ENCODE measurements around the gene MFSD6L. TPM values are rescaled to one million over a fixed set of nuclear protein-coding genes. Genes with fewer than 3 reads are reported as not detected.

The MFSD6L gene
- total RNA-seq, 4 donors from 2014 or later = 0.17 to 0.22 TPM; not detected in 2

- TF ChIP-seq CTCF (IDR thresholded peaks at IDR 0.05; ENCODE audit: low read depth) = no peak
These were observed 37.2 kb downstream of the MFSD6L start for GRCh38 chr17:8762012-8762411.

- no peak for TF ChIP-seq CTCF (IDR thresholded peaks at IDR 0.05; ENCODE audit: low read depth)
These were observed 41.0 kb downstream of the MFSD6L start, which contains the start of gene SPDYE4 for GRCh38 chr17:8758137-8758596. TSS of gene SPDYE4 (minus strand) at chr17:8758546. CDS start at chr17:8758382, 164 bp downstream.

DNA sequence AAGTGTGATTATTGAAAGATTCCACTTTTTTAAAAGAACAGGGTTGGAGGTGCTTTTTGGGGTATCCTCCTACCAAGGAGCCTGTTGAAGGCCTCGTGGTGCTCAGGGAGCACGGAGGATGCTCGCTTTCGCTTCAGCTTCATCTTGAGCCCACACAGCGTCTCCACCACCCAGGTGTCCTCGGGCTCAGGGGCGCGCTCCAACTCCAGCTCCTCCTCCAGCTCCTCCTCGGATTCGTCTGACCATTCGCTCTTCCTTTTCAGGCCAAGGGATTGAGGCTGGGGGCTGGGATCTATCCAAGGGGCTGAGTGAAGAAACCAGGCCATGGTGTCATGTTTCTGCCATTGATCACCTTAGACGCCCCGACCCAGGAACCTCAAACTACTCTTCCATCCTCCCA, 42.0 kb downstream of the MFSD6L start:
- TF ChIP-seq CTCF (IDR thresholded peaks at IDR 0.05; ENCODE audit: low read depth) = no peak

GRCh38 chr17:8755590-8756255, 43.4 kb downstream of the MFSD6L start:
- TF ChIP-seq CTCF (IDR thresholded peaks at IDR 0.05; ENCODE audit: low read depth) = no peak

DNA sequence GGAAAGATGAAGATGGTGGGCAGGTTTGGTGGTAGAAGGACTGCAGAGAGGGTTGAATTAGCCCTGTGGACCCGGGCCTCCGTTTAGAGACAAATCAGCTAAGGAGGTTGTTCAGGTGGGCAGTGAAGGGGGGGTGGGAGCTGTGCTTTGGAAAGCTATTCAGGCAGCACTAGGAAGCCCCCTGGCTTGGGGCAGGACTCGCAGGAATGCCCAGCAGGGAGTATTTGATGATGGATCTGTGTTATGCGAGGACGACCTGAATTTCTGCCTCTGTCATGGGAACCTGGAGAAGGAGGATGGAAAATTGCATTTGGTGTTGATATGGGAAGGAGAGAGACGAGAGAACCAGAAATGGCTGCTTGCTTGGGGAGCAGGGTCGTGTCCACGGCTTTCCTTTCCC, 44.3 kb downstream of the MFSD6L start:
- TF ChIP-seq CTCF (IDR thresholded peaks at IDR 0.05; ENCODE audit: low read depth) = no peak

GRCh38 chr17:8753976-8754440, 45.2 kb downstream of the MFSD6L start:
- TF ChIP-seq CTCF (IDR thresholded peaks at IDR 0.05; ENCODE audit: low read depth) = no peak

DNA sequence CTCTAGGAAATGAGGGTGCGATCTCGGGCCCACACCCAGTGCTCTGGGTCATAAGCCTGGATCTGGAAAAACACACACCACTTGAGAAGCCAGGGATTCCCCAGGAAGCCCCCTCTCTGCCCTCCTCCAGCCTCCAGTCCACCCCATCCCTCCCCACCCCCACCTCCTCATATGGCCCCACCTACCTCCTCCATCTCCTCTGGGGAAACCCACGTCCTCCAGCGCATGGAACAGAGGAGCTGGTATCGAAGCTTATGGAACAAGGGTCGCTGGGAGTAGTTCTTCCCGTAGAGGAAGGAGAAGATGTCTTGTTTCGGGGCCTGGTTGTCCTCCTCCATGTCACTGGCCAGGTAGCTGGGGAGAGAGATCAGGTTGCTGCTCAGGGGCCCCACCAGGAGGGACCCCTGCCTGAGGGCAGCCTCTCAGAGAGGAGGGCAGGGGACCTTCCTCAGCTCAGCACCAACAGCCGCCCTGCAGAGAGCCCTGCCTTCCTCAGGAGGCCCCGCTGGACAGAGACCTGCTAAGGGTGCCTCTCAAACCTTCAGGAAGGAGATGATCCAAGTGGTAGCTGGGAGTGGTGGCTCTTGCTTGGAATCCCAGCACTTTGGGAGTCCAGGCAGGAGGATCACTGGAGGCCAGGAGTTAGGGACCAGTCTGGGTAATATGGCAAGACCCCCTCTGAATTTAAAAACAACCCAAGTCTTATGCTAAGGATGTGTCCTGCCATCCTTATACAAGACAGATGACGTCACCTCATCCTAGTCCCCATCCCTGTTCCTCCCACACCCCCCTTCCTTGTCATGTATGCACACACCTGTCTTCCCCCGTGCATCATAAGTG, 45.8 kb downstream of the MFSD6L start:
- TF ChIP-seq CTCF (IDR thresholded peaks at IDR 0.05; ENCODE audit: low read depth) = no peak
